Epithelial cell of proximal tubule (primary cell): Measurements from ENCODE around the gene HLCS. TPM values are rescaled to one million over a fixed set of nuclear protein-coding genes. Genes with fewer than 3 reads are reported as not detected.

Experiments used
- DNase-seq: peaks from one replicate; pipeline ENCODE4 v3.0.0-alpha.2; 2011; ENCODE audit warnings: low read depth
- H3K4me3 ChIP-seq: 2 replicates; pipeline ENCODE4 v1.5.1; 2011; ENCODE audit warnings: low read depth, mild to moderate bottlenecking, low read length
- total RNA-seq: library from RNA; depleted of rRNA; stranded (reverse); fragments of >200 nt; gene quantifications from 2 replicates; pipeline ENCODE4 v1.2.3, GENCODE V29; 2015
- TF ChIP-seq, protein P1 (sequence below): conservative IDR thresholded peaks from 2 replicates; pipeline ENCODE4 v1.5.1; 2012; ENCODE audit warnings: low read depth, mild to moderate bottlenecking, low read length

HLCS gene
- total RNA-seq, 1 donor from 2014 or later: 21.0 TPM

DNA sequence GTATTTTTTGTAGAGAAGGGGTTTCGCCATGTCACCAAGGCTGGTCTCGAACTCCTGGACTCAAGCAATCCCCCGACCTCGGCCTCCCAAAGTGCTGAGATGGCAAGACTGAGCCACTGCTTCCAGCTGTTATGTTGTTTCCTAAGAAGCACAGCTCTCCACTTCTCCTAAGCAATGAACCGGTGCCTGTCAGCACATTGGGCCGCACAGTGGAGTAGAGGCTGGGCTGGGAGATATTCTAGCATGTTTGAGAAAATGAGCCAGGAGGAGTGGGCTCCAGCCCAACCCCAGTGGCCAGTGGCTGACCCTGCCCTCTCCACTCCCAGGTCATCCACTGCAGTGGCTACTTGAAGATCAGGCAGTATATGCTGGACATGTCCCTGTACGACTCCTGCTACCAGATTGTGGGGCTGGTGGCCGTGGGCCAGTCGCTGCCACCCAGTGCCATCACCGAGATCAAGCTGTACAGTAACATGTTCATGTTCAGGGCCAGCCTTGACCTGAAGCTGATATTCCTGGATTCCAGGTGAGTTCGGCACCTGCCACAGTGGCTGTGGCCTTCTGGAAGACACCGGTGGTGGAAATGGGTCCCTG, 240.6 kb downstream of the HLCS start:
- TF ChIP-seq, protein P1, sequence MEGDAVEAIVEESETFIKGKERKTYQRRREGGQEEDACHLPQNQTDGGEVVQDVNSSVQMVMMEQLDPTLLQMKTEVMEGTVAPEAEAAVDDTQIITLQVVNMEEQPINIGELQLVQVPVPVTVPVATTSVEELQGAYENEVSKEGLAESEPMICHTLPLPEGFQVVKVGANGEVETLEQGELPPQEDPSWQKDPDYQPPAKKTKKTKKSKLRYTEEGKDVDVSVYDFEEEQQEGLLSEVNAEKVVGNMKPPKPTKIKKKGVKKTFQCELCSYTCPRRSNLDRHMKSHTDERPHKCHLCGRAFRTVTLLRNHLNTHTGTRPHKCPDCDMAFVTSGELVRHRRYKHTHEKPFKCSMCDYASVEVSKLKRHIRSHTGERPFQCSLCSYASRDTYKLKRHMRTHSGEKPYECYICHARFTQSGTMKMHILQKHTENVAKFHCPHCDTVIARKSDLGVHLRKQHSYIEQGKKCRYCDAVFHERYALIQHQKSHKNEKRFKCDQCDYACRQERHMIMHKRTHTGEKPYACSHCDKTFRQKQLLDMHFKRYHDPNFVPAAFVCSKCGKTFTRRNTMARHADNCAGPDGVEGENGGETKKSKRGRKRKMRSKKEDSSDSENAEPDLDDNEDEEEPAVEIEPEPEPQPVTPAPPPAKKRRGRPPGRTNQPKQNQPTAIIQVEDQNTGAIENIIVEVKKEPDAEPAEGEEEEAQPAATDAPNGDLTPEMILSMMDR: no peak
- DNase-seq: no peak
- no peak overlapping the region for H3K4me3 ChIP-seq

DNA sequence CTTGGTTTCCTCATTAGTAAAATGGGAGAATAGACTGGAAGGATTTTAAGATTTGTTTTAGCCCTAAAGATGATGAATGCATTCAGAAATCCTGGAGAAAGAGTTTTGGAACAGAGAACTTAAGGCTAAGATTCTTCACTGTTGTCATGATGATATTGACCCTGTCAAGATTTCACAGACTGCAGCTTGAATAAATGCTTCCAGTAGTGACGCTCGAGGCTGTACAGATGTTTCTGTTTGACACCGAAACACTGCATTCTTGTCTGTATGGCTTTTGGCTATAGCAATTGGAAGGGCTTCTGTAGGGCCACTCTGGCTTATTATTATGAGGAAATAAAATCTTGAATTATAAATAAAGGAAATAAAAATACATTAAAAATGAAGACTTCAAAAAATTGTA, 241.8 kb downstream of the HLCS start:
- DNase-seq: no peak
- no peak overlapping the region for H3K4me3 ChIP-seq
- TF ChIP-seq, protein P1: no peak

DNA sequence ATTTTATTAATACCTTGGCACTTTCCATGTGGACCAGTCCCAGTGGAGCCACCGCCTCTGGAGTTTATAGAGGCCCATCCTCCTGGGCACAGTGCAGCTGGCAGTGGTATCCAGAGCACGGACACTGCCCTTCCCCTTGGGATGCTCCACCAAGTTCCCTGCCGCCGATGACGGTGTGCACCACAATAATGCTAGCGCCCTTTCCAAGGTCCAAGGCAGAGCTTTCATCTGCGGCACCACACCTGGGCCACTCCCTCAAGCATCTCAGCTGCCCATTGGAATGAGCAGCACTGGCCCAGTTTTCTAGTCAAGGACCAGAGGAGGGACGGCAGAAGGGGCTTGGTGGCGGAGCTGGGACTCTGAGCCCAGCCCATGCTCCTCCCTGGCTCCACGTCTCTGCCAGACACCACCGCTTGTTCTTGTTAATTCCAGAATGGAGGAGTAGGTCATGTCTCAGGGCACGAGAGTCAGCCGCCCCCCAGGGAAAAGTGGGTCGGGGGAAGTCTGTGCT, 243.0 kb downstream of the HLCS start:
- no peak for DNase-seq
- no peak overlapping the region for H3K4me3 ChIP-seq
- TF ChIP-seq, protein P1: no peak

DNA sequence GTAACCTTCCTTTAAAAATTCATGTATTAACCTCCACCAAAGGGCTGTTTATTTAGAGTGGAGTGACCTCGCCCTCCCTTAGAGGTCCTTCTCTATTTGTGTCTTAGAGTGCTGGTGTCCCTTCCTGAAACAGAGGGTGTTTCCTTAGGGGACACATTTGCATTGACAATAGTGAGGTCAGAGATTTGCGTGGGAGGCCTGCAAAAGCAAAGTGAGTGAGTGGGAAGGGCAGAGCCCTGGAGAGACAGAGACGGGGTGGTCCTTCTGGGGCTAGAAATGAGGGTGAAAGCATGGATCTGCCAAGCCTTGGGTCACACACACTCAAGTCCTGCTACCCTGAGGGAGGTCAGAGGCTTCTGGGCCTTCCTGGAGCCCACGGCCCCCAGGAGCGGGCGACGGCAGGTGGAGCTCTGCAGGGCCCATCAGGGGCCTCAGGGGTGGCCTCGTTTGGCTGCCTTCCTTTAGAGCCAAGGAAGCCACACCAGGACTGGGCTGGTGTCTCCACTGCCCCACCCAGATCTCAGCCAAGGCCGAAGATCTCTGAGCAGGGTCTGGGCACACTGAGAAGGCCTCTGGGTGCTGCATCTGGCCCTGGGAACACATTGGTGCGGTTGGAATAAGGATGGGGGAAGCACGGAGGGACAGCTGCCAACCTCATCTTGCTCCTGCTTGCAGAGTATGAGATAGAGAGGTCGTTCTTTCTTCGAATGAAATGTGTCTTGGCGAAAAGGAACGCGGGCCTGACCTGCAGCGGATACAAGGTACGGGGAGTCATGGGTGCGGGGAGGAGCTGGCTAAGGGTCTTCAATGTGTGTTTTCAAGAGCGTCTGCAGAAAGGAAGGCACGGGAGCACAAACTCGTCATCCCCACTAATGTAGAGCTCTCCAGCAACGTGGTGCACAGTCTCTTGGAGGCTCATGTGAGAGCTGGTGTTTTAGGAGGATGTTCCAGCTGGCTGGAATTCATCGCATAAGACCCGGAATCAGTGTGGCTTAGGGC, 243.8 kb downstream of the HLCS start:
- DNase-seq: no peak
- TF ChIP-seq, protein P1: no peak
- H3K4me3 ChIP-seq: no peak overlapping the region

DNA sequence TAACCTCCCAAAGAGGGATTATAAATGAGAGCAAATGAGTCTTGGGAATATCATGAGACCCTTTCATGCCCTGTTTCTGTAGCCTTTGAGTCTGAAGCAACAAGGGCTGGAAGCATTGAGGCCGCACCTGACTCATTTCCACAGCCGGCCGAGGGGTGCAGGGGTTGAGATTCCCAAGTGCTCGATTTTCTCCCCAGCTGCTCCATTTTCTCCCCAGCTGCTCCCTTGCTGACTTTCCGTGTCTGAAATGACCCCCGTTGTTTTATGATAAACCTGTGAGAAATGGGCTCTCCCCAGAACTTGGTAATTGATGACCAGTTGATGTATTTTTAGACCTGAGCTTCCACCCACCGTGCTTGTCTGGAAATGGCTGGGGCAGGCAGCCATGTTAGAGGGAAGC, 244.7 kb downstream of the HLCS start:
- DNase-seq: no peak
- no peak overlapping the region for H3K4me3 ChIP-seq
- TF ChIP-seq, protein P1: no peak

DNA sequence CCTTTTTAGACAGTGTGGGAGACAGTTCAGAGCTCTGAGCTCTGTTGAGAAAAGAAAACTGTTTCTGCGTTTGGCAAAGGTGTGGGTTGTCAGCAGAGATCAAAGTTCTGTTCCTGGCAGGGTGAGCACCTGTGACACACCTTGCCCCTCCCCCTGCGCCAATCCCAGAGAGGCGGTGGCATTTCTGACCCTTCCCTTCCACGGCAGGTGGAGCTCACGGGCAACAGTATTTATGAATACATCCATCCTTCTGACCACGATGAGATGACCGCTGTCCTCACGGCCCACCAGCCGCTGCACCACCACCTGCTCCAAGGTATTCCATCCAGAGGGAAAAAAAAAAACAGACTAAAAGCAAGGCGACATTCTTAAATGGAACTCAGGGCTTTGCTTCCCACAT, 246.9 kb downstream of the HLCS start:
- no peak for DNase-seq
- H3K4me3 ChIP-seq: no peak overlapping the region
- TF ChIP-seq, protein P1: no peak
